Measurements from ENCODE around the gene USHBP1.
"Not testable (repeated sequence)": the region's sequence is repeated elsewhere in the genome, so short reads cannot be mapped to it uniquely, and the experiment has no call there.

USHBP1 gene

GRCh38 chr19:17296273-17296672 is 31.7 kb upstream of the USHBP1 start:
- DNase-seq (ENCODE audit: low spot score), result no peak

GRCh38 chr19:17295551-17295950 is 31.0 kb upstream of the USHBP1 start:
- not testable (repeated sequence) for DNase-seq (ENCODE audit: low spot score)

- peak; percentile 61 for DNase-seq (ENCODE audit: low spot score)
Observed at GRCh38 chr19:17294051-17294891, 29.7 kb upstream of the USHBP1 start.

- DNase-seq (ENCODE audit: low spot score), result no peak
Observed at GRCh38 chr19:17293605-17294004, 29.1 kb upstream of the USHBP1 start.

DNA sequence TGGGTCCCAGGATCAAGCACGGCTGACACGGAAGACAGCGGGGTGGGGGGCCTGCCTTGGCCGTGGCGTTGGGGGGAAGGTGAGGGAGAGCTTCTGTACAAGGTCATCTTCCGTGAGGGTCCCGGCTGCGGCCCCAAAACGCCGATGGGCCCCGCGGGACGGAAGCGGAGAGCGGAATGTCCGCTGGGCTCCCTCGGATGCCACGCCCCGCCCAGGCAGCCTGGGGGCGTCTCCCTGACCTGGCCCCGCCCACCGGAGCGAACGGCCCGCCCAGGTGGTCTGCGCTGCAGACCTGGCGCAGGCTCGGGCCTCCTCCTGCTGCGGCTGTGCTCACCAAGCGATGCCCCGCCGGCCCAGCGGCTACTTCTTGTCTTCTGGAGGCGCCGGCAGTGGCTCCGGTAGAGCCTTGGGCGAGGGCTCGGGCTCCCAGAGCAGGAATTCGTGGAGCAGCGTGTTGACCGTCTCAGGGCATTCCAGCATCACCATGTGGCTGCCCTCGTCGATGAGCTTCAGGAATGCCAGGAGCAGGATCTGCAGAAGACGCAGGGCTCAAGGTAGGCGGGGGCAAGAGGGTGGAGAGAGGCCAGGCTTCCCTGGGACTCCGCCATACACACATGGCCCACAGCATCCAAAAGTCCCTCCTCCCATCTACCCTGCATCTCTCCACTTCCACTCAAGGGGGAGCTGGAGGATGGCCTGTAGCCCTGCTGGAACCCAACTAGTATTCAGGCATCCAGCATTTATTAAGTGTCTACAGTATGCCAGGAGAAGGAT is 27.9 kb upstream of the USHBP1 start:
- peak; percentile 95 for DNase-seq (ENCODE audit: low spot score)

- peak; percentile 94 for DNase-seq (ENCODE audit: low spot score)
Observed at GRCh38 chr19:17289489-17289888, 24.9 kb upstream of the USHBP1 start.

- DNase-seq (ENCODE audit: low spot score), result no peak
Observed at GRCh38 chr19:17286752-17287151, 22.2 kb upstream of the USHBP1 start.

- DNase-seq (ENCODE audit: low spot score), result no peak
Observed at GRCh38 chr19:17286263-17286662, 21.7 kb upstream of the USHBP1 start.

GRCh38 chr19:17285415-17286135 is 21.0 kb upstream of the USHBP1 start:
- DNase-seq (ENCODE audit: low spot score), result no peak

DNA sequence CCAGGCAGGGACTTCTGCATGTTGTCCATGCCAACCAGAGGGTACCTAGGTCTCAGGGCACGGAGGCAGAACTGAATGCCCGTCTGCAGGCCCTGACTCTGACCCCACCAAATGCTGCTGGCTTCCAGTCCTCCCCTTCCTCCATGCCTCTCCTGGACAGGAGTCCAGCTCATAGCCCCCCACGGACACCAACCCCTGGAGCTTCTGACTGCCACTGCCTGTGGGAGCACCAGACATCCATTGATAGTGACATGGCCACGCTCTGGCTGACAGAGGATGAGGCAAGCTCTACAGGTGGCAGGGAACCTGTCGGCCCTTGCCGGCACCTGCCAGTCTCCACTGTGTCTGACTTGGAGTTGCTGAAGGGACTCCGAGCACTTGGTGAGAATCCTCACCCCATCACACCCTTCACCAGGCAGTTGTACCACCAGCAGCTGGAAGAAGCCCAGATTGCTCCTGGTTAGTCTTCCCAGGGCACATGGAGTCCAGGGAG is 19.0 kb upstream of the USHBP1 start:
- no peak for DNase-seq (ENCODE audit: low spot score)

GRCh38 chr19:17282488-17283125 is 18.1 kb upstream of the USHBP1 start:
- peak; percentile 91 for DNase-seq (ENCODE audit: low spot score)

DNA sequence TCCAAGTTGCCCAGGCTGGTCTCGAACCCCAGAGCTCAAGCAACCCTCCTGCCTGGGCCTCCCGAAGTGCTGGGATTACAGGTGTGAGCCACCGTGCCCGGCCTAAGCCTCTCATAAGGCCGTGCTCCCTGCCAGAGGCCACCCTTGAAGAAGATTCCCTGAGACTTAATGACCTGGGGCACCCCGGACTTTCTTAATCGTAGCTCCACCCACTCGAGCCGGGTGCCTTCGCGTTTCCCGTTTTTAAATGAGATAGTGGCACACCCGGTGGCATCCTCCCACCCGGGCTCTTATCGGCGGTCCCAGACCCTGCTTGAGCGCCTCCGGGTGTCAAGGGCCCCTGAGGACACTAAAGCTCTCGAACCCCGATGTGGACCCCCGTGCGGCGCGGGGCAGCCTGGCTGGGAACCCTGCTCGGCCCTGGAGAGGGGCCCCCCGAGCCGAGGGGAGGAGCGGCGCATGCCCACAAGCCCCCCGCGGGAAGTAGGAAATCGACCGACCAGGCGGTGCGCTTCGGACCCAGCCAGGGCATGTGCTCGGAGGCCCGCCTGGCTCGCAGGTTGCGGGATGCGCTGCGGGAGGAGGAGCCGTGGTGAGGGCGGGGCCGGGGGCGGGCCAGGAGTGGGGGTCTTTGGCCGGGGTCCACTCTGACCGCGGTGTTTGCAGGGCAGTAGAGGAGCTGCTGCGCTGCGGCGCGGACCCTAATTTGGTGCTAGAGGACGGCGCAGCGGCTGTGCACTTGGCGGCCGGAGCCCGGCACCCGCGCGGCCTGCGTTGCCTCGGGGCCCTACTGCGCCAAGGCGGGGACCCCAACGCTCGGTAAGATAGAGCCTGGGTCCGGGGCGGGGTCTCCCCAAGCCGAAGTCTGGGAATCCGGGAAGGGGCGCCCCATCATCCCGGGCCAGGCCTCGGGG is 17.1 kb upstream of the USHBP1 start, which contains the start of gene ANKLE1:
ANKLE1 (plus strand) TSS at position 511 of the 914 bp plus-strand sequence; CDS start at position 531, 20 bp downstream.
- peak; percentile 56 for DNase-seq (ENCODE audit: low spot score)

DNA sequence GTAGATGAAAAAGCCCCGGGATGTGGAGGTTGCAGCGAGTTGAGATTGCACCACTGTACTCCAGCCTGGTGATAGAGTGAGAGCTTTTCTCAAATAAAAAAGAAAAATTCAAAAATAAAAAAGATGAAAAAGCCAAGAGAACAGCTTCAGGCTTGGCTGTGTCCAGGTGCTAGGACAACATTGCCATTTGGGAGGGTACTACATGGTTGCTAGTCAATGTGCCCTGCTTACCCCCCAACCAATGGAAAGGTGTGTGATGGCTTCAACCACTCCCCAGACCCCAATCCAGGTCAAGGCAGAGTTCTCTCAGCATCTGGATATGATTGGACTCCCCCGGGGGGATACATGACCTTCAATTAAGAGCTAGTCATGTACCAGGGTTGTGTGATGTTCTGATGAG is 14.9 kb upstream of the USHBP1 start:
- no peak for DNase-seq (ENCODE audit: low spot score)

DNA sequence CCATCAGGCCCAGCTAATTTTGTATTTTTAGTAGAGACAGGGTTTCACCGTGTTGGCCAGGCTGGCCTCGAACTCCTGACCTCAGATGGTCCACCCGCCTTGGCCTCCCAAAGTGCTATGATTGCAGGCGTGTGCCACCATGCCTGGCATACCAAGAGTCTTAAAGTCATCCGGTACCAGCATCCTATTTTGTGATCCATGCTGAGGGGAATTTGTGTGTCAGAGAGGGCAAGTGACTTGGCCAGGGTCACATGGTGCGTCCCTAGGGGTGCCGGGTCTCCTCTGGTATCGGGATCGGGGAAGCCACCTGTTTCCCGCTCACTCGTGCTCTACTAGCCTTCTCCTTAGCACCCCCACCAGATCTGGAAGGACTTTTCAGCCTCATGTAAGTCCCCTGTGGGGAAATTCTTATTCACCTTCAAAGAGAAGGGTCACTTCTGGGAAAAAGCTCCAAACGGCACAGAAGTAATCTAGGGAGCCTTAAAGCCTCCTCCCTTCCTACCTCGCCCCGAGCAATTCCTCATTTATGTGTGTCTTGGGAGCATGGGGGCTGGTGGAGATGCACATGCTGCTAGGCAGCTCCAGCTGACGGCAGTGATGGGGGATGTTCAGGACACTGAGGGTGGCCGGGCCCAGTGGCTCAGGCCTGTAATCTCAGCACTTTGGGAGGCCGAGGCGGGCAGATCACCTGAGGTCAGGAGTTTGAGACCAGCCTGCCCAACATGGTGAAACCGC is 11.1 kb upstream of the USHBP1 start:
- no peak for DNase-seq (ENCODE audit: low spot score)

- DNase-seq (ENCODE audit: low spot score), result not testable (repeated sequence)
Observed at GRCh38 chr19:17274892-17275291, 10.3 kb upstream of the USHBP1 start.

GRCh38 chr19:17268754-17269153 is 4.2 kb upstream of the USHBP1 start:
- no peak for DNase-seq (ENCODE audit: low spot score)

DNA sequence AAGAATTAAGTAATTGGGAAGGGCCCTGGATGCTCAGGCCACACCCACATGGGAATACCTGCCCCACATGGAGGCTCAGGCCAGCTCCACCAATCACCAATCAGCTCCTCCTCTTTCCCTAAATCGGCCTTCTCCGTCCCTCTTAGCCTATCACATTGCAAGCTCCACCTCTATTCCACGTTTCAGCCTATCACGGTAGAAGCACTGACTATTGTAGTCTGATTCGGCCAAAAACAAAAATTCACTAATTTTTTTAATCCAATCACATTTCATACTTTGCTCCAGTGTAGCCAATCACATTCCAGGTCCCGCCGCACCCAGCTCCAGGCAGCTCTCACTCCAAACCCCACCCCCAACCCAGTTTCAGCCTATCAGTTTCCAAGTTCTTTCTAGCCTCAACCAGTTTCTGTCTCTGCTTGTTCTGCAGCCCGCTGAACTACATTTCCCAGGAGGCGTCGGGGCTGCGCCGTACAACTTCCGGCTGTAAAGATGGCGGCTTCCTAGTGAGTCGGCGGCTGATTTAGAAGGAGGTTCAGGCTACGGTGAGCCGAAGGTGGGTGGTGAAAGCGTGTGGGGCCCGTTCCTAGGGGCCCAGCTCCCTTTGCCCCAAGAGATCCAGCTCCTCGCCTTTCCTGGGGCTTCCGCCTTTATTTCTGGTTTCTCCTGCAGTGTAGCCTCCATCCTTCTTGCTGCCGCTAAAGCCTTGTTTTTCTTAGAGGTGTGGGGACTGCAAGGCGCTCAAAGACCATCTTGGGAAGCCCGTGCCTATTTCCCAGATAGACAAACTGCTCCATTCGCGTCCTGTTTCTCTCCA is 2.6 kb upstream of the USHBP1 start, which contains the start of gene BABAM1:
BABAM1 (plus strand) TSS at position 469 of the 814 bp plus-strand sequence. CDS start 1,364 bp downstream, outside the sequence.
- peak; percentile 100 for DNase-seq (ENCODE audit: low spot score)

DNA sequence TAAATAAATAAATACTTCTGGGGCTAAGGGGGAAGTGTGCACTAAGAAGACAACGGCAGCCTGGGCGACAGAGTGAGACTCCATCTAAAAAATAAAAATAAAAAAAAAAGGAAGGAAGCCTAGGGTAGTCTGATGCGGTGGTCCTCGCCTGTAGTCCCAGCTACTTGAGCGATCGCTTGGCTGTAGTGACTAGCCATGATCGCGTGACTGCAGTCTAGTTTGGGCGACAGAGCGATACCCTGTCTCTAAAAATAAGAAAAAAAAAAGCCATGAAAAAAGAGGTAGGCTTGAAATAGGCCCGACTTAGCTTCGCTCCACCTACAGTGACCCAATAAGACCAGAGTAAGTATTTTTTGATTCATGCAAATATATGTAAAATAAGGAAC is 2.0 kb upstream of the USHBP1 start:
- no peak for DNase-seq (ENCODE audit: low spot score)

GRCh38 chr19:17266026-17266425 is 1.5 kb upstream of the USHBP1 start:
- no peak for DNase-seq (ENCODE audit: low spot score)
